Activated naive CD4-positive, alpha-beta T cell treated with anti-CD3 and anti-CD28 coated beads, Interleukin-2, amount 50 U/mL, for 24 hours (primary cell): ENCODE results near the gene CXCL1.

Experiments used
- H3K27ac Mint-ChIP-seq: one replicate; pipeline ENCODE4 v1.8.0; 2021; ENCODE audit warnings: mild to moderate bottlenecking, mixed read lengths
- H3K27me3 Mint-ChIP-seq: one replicate; pipeline ENCODE4 v1.8.0; 2021; ENCODE audit warnings: mixed read lengths
- H3K36me3 Mint-ChIP-seq: one replicate; pipeline ENCODE4 v1.8.0; 2021; ENCODE audit warnings: mixed read lengths
- H3K4me1 Mint-ChIP-seq: one replicate; pipeline ENCODE4 v1.8.0; 2021; ENCODE audit warnings: mixed read lengths
- H3K4me3 Mint-ChIP-seq: one replicate; pipeline ENCODE4 v1.8.0; 2021; ENCODE audit warnings: mild to moderate bottlenecking, mixed read lengths
- H3K9me3 Mint-ChIP-seq: one replicate; pipeline ENCODE4 v1.8.0; 2021; ENCODE audit warnings: mixed read lengths

Gene CXCL1

DNA sequence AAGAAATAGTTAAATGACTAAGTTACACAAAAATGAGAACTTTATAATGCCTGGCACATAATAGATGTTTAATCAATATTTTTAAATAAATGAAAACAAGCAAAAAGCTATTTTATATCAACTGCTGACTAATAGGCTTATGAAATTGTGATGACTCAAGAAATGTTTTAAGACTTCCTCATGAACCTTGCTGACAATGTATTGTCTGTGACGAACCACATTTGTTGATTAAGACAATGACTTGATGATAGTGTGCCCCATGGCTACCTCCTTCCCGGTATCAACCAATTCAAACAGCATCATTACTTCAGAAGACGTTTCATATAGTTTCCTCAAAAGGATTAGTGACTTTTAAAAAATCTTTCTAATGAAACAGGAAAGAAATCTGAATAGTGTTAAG is 24.8 kb upstream of the CXCL1 start:
- no peaks in the 10 kb centered on the region for H3K4me1 Mint-ChIP-seq
- no peaks in the 10 kb centered on the region for H3K36me3 Mint-ChIP-seq
- H3K27ac Mint-ChIP-seq, result no peak overlapping the region
- no peaks in the 10 kb centered on the region for H3K9me3 Mint-ChIP-seq
- H3K27me3 Mint-ChIP-seq, result peaks cover 3% of the 10 kb centered on the region
- H3K4me3 Mint-ChIP-seq, result no peak overlapping the region

DNA sequence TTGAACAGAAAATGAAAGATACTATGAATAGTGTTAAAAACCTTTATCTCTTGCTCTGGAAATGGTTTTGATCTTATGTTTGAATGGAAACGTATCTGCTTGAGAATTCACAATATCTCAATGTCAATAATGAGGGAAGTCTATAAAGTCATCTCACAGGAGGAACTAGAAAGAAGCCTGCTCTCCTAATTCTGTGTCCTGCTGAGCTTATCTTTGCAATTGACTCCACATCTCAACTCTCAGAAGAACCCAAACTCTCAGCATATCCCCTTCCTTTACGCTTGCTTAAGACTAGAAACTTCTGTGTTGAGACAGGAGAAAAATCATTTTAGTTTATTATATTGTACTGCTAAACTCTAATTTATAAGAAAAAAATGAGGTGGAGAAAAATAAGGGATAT is 24.4 kb upstream of the CXCL1 start:
- Mint-ChIP-seq H3K4me1 (no peaks in the 10 kb centered on the region), H3K27ac (no peak overlapping the region), H3K4me3 (no peak overlapping the region), H3K27me3 (no peaks in the 10 kb centered on the region), H3K36me3 (no peaks in the 10 kb centered on the region), H3K9me3 (no peaks in the 10 kb centered on the region)

- Mint-ChIP-seq H3K9me3 (no peaks in the 10 kb centered on the region), H3K36me3 (no peaks in the 10 kb centered on the region), H3K27ac (no peak overlapping the region), H3K4me1 (no peaks in the 10 kb centered on the region), H3K4me3 (no peak overlapping the region), H3K27me3 (no peaks in the 10 kb centered on the region)
These were observed 21.5 kb upstream of the CXCL1 start for GRCh38 chr4:73847526-73848182.

DNA sequence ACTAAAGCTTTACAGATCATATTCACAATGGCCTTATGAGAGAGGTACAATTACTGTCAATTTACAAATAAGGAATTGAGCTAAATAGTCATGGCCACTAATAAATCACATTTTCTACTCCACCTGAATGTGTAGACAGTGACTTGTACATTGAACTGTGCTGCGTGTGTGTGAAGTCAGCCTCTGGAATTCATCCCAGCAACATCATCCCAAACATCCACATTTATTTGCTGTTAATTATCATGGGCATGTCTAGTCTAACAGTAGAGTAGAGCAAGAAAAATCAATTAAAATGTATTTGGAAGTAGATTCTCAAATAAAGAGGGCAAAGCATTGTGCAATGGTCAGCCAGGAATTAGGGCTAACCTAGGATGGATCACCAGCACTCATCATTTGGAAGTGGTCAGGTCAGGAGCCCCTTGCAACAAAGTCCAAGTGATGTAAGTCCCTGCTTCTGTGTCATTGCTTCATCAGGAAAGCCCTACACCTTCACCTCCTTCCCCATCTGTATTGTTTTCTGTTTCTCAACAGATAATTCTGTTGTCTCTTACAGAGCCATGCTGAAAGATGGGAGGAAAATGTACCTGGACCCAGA is 20.9 kb upstream of the CXCL1 start:
- Mint-ChIP-seq H3K9me3 (no peaks in the 10 kb centered on the region), H3K36me3 (no peaks in the 10 kb centered on the region), H3K27me3 (no peaks in the 10 kb centered on the region), H3K27ac (no peak overlapping the region), H3K4me3 (no peak overlapping the region), H3K4me1 (no peaks in the 10 kb centered on the region)

- H3K36me3 Mint-ChIP-seq, result no peaks in the 10 kb centered on the region
- H3K27me3 Mint-ChIP-seq, result no peaks in the 10 kb centered on the region
- no peak overlapping the region for H3K27ac Mint-ChIP-seq
- no peak overlapping the region for H3K4me3 Mint-ChIP-seq
- H3K9me3 Mint-ChIP-seq, result no peaks in the 10 kb centered on the region
- H3K4me1 Mint-ChIP-seq, result no peaks in the 10 kb centered on the region
These were observed 18.8 kb upstream of the CXCL1 start for GRCh38 chr4:73850261-73850970.

- no peaks in the 10 kb centered on the region for H3K36me3 Mint-ChIP-seq
- no peak overlapping the region for H3K4me3 Mint-ChIP-seq
- no peak overlapping the region for H3K27ac Mint-ChIP-seq
- H3K9me3 Mint-ChIP-seq, result no peaks in the 10 kb centered on the region
- H3K4me1 Mint-ChIP-seq, result no peaks in the 10 kb centered on the region
- no peaks in the 10 kb centered on the region for H3K27me3 Mint-ChIP-seq
These were observed 17.9 kb upstream of the CXCL1 start for GRCh38 chr4:73851293-73851692.

DNA sequence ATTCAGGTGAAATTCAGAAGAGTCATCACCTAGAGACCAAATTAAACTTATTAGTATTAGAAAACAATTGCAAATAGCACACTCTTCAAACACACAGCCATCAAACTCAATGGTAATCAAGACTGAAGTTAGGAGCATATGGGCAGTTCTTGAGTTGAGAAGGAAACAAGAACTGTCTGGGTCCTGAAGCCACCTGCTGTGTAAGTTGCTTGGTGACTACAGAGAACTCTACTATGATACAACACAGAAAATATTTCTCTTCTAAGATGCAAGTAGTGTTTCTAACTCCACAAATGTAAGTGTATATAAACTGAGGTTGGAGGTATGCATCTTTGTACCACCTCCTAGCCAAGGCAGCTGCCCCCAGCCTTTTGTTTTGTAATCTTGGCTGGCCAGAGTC is 16.4 kb upstream of the CXCL1 start:
- Mint-ChIP-seq H3K9me3 (no peaks in the 10 kb centered on the region), H3K4me1 (no peaks in the 10 kb centered on the region), H3K27me3 (no peaks in the 10 kb centered on the region), H3K27ac (no peak overlapping the region), H3K4me3 (no peak overlapping the region), H3K36me3 (no peaks in the 10 kb centered on the region)

- H3K36me3 Mint-ChIP-seq, result no peaks in the 10 kb centered on the region
- H3K27ac Mint-ChIP-seq, result no peak within 1 kb of the TSS
- H3K27me3 Mint-ChIP-seq, result no peaks in the 10 kb centered on the region
- no peak within 1 kb of the TSS for H3K4me3 Mint-ChIP-seq
- H3K4me1 Mint-ChIP-seq, result no peaks in the 10 kb centered on the region
- no peaks in the 10 kb centered on the region for H3K9me3 Mint-ChIP-seq
These were observed 15.9 kb upstream of the CXCL1 start, which contains the start of gene PF4V1 for GRCh38 chr4:73853246-73853704. TSS of gene PF4V1 (plus strand) at chr4:73853296. CDS start at chr4:73853363, 67 bp downstream.

DNA sequence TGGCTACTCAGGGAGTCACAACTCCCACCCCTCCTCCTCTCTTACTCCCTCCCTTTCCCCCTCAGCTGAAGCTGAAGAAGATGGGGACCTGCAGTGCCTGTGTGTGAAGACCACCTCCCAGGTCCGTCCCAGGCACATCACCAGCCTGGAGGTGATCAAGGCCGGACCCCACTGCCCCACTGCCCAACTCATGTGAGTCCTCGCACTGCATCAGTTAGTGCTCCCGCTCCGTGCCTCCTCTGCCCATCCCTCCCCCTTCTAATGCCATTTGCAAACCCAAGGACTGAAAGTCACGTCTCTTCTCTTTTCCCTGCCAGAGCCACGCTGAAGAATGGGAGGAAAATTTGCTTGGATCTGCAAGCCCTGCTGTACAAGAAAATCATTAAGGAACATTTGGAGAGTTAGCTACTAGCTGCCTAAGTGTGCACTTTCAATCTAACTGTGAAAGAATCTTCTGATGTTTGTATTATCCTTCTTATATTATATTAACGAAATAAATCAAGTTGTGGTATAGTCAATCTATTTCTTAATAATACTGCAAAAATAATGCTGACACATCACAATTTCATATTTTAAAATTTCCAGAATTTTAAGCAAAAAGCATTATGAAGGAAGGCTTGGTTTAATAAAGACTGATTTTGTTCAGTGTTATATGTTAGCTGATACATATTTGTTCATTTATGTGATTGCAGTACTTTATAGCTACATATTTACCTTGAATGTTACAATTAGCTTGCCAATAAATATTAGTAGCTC is 15.3 kb upstream of the CXCL1 start:
- Mint-ChIP-seq H3K9me3 (no peaks in the 10 kb centered on the region), H3K27me3 (no peaks in the 10 kb centered on the region), H3K4me3 (no peak overlapping the region), H3K4me1 (no peaks in the 10 kb centered on the region), H3K27ac (no peak overlapping the region), H3K36me3 (no peaks in the 10 kb centered on the region)

DNA sequence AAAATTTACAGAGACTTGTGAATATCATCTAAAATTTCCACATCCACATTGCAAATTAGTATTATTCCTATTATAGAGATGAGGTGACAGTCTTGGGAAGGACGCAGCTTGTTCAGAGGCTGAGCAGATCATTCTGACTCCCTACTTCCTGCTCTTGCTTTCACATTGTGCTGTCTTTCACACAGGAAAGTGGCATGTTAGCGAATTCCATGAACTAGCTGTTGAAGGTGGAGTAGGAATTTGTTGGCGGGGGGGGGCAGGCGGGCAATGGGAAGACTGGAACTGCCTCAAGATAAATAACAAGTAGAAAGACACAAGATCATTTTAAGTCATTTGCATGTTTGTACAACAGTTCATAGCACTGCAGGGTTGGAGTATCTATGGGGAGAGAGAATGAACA is 13.8 kb upstream of the CXCL1 start:
- no peaks in the 10 kb centered on the region for H3K4me1 Mint-ChIP-seq
- H3K27ac Mint-ChIP-seq, result no peak overlapping the region
- H3K36me3 Mint-ChIP-seq, result no peaks in the 10 kb centered on the region
- H3K4me3 Mint-ChIP-seq, result no peak overlapping the region
- no peaks in the 10 kb centered on the region for H3K27me3 Mint-ChIP-seq
- H3K9me3 Mint-ChIP-seq, result no peaks in the 10 kb centered on the region

- Mint-ChIP-seq H3K36me3 (no peaks in the 10 kb centered on the region), H3K4me3 (no peak overlapping the region), H3K9me3 (no peaks in the 10 kb centered on the region), H3K27ac (no peak overlapping the region), H3K27me3 (no peaks in the 10 kb centered on the region), H3K4me1 (no peaks in the 10 kb centered on the region)
These were observed 12.7 kb upstream of the CXCL1 start for GRCh38 chr4:73856518-73856917.

DNA sequence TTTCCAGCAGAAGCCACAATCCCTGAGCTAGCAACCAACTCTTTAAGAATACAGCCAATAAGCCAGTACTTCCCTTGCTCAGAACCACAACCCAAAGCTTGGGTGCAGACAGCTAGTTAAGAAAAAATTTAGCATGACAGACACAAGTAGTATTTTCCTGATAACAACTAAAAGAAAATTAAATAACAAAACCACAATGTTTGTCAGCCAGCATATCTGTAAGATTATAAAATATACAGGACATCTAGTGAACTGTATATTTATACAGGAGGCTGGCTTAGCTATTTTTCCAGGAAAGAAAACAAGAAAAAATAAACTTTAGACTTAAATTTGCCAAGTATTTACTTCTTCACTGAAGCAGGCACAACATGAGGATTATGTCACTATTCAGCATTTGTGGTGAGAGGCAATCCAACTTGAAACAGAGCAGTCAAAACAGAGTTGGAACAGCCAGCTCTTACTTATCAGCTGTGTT is 9.5 kb upstream of the CXCL1 start:
- Mint-ChIP-seq H3K36me3 (no peaks in the 10 kb centered on the region), H3K27me3 (peaks cover 4% of the 10 kb centered on the region), H3K4me3 (no peak overlapping the region), H3K27ac (no peak overlapping the region), H3K4me1 (no peaks in the 10 kb centered on the region), H3K9me3 (no peaks in the 10 kb centered on the region)

DNA sequence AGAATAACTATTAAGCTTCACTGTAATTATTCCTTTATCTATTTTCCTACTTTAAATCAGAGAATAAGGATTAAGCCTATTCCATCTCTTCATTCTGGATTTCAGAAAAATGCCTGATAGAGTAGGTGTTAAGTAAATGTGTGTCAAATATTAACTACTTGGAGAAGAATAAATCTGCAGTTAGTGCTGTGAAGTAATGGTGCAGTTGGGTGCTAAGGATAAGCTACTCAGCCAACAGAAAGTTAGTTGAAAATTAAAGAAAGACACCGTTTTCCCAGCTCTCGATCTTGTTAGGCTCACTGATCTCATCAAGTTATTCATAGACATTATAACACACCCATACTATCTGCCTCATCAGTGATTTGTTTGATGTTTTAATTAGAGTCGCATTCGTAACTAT is 9.0 kb upstream of the CXCL1 start:
- H3K27ac Mint-ChIP-seq, result no peak overlapping the region
- no peaks in the 10 kb centered on the region for H3K9me3 Mint-ChIP-seq
- H3K4me3 Mint-ChIP-seq, result no peak overlapping the region
- no peaks in the 10 kb centered on the region for H3K4me1 Mint-ChIP-seq
- H3K36me3 Mint-ChIP-seq, result no peaks in the 10 kb centered on the region
- H3K27me3 Mint-ChIP-seq, result peaks cover 4% of the 10 kb centered on the region

- Mint-ChIP-seq H3K9me3 (no peaks in the 10 kb centered on the region), H3K27ac (no peak overlapping the region), H3K27me3 (peaks cover 6% of the 10 kb centered on the region), H3K36me3 (no peaks in the 10 kb centered on the region), H3K4me1 (no peaks in the 10 kb centered on the region), H3K4me3 (no peak overlapping the region)
These were observed 8.3 kb upstream of the CXCL1 start for GRCh38 chr4:73860917-73861316.

DNA sequence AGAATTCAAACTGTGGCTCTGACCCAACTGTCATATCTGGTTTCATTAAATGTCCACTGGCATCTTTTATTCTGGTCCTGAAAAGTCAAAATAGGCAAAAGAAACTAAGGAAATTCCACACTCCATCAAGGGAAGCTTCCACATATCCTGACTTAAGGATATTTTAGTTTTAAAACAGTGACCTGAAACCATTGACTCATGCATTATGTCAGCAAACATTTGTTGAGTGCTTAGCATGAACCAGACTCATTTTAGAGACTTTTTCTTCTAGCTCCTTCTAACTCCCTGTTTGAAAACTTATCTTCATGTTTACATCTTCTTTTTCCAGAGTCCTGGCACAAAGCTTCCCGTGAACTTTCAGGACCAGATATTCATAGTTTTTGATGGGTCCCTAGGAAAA is 6.9 kb upstream of the CXCL1 start:
- no peak overlapping the region for H3K4me3 Mint-ChIP-seq
- no peaks in the 10 kb centered on the region for H3K4me1 Mint-ChIP-seq
- peaks cover 6% of the 10 kb centered on the region for H3K27me3 Mint-ChIP-seq
- H3K9me3 Mint-ChIP-seq, result no peaks in the 10 kb centered on the region
- no peaks in the 10 kb centered on the region for H3K36me3 Mint-ChIP-seq
- H3K27ac Mint-ChIP-seq, result no peak overlapping the region

DNA sequence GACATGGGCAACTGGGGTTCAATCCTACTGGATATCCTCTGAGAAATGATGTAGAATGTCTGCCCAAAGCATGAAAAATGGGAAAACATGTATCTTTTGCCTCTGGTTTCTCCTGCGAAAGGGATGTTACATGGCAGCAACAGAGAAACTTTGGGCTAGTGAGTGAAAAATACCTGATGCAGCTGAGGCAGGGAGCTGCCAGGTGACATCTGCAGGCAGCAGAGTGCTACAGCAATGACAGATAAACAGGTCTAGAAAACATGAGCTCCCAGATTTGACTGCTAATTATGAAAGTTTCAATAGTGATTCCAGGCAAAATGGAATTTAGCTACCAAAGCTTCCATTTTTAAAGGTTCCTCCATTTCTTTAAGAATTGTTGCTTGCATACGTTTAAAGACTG is 4.8 kb upstream of the CXCL1 start:
- Mint-ChIP-seq H3K4me3 (no peak overlapping the region), H3K4me1 (no peaks in the 10 kb centered on the region), H3K36me3 (no peaks in the 10 kb centered on the region), H3K9me3 (no peaks in the 10 kb centered on the region), H3K27ac (no peak overlapping the region), H3K27me3 (peaks cover 11% of the 10 kb centered on the region)
